Measurements from ENCODE around the gene PEX26.
"Not testable (repeated sequence)": the region's sequence is repeated elsewhere in the genome, so short reads cannot be mapped to it uniquely, and the experiment has no call there.

The PEX26 gene

DNA sequence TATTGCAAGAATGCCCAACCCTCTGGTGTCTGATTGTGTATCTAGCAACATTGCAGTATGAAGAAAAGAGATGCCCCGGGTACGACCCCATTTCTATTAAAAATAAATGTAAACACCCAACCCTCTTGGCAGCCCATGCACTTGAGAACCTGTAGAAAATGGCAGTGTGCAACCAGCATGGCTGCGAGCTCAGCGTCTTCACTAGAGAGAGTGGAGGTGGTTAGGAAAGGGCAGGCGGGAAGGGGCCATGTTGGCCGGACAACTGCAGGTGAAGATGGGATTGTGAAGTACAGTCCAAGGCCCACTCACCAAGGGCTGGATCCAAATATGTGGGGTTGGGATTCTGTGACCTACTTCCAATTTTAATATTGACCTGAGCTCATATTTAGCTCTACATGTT is 15.9 kb downstream of the PEX26 start:
- no peak for DNase-seq (ENCODE audit: extremely low read depth in 1 of 2, low read depth in 1 of 2)

GRCh38 chr22:18095101-18095805 is 17.5 kb downstream of the PEX26 start:
- no peak for DNase-seq (ENCODE audit: extremely low read depth in 1 of 2, low read depth in 1 of 2)

- DNase-seq (ENCODE audit: extremely low read depth in 1 of 2, low read depth in 1 of 2) = no peak
Measured at GRCh38 chr22:18096823-18097222, 19.0 kb downstream of the PEX26 start.

GRCh38 chr22:18100781-18101180 is 23.0 kb downstream of the PEX26 start:
- no peak for DNase-seq (ENCODE audit: extremely low read depth in 1 of 2, low read depth in 1 of 2)

DNA sequence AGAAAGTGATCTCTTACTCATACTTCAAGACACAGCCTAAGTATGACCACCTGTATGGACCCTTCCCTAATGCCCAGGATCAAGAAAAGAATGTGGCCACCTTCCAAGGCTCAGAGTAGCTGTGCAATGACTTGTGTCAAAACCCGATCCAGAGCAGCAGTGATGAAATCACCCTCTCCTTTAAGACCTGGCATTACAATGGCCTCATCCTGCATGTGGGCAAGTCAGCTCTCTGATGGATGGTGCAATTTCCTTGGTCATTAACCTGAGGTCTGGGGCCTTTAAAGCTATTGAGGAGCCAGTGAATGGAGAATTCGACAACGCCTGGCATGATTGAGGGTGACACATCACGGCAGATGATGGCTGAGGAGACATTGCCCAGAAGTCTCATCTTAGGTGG is 23.7 kb downstream of the PEX26 start:
- DNase-seq (ENCODE audit: extremely low read depth in 1 of 2, low read depth in 1 of 2) = no peak

GRCh38 chr22:18103527-18104269 is 25.9 kb downstream of the PEX26 start:
- no peak for DNase-seq (ENCODE audit: extremely low read depth in 1 of 2, low read depth in 1 of 2)

- DNase-seq (ENCODE audit: extremely low read depth in 1 of 2, low read depth in 1 of 2) = no peak
Measured at GRCh38 chr22:18104566-18104965, 26.8 kb downstream of the PEX26 start.

DNA sequence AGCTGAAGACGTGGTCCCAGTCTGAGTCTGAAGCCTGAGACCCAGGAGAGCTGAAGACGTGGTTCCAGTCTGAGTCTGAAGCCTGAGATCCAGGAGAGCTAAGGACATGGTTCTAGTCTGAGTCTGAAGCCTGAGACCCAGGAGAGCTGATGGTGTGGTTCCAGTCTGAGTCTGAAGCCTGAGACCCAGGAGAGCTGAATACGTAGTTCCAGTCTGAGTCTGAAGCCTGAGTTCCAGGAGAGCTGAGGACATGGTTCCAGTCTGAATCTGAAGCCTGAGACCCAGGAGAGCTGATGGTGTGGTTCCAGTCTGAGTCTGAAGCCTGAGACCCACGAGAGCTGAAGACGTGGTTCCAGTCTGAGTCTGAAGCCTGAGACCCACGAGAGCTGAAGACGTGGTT is 28.2 kb downstream of the PEX26 start:
- not testable (repeated sequence) for DNase-seq (ENCODE audit: extremely low read depth in 1 of 2, low read depth in 1 of 2)

DNA sequence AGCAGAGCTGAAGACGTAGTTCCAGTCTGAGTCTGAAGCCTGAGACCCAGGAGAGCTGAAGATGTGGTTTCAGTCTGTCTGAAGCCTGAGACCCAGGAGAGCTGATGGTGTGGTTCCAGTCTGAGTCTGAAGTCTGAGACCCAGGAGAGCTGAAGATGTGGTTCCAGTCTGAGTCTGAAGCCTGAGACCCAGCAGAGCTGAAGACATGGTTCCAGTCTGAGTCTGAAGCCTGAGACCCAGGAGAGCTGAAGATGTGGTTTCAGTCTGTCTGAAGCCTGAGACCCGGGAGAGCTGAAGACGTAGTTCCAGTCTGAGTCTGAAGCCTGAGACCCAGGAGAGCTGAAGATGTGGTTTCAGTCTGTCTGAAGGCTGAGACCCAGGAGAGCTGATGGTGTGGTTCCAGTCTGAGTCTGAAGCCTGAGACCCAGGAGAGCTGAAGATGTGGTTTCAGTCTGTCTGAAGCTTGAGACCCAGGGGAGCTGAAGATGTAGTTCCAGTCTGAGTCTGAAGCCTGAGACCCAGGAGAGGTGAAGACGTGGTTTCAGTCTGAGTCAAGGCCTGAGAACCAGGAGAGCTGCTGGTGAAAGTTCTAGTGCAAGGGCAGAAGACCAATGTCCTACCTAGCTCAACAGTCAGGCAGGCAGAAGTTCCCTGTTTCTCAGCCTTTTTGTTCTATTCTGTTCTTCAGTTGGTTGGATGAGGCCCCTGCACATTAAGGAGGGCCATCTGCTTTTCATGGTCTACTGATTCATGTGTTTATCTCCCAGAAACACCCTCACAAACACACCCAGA is 29.0 kb downstream of the PEX26 start:
- not testable (repeated sequence) for DNase-seq (ENCODE audit: extremely low read depth in 1 of 2, low read depth in 1 of 2)

GRCh38 chr22:18108187-18108586 is 30.4 kb downstream of the PEX26 start:
- DNase-seq (ENCODE audit: extremely low read depth in 1 of 2, low read depth in 1 of 2) = no peak

DNA sequence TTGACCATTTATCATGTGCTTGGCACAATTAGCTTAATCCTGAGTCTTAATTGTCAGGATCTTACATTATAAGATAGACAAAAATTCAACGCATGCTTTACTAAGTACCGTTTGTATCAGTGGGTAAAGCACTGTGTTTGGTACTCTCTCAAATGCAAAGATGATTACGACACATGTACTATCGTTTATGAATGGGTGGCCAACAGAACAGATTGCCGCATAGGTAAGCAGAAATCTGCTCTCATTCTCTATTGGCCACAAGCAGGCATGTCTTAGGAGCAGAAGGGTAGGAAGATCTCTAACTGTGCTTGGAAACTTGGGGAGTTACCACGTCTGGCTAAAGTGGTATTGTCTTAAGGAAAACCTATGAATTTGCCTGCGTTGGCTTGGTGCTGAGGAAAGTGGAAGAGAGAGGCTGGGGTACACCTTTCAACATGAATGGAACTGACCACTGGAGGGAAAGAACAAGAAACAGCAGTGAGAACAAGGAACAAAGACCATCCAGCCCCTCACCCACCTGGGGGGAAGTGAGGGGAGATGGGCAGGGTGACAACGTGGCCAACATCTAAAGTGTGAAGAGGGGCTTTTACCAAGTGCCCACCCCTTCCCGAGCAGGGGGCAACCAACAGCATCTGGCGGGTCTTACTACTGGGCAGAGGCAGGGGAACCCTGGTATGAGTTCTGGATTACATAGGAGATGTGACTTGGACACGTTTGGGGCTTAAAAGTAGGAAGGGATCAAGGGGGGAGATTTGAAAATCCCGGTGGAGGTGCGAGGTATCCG is 31.8 kb downstream of the PEX26 start:
- no peak for DNase-seq (ENCODE audit: extremely low read depth in 1 of 2, low read depth in 1 of 2)

- no peak for DNase-seq (ENCODE audit: extremely low read depth in 1 of 2, low read depth in 1 of 2)
Measured at GRCh38 chr22:18110194-18110953, 32.6 kb downstream of the PEX26 start, which contains the start of gene TUBA8. TUBA8 (plus strand) TSS chr22:18110809; CDS start chr22:18110866, 57 bp downstream.

GRCh38 chr22:18110954-18111758 is 33.4 kb downstream of the PEX26 start:
- DNase-seq (ENCODE audit: extremely low read depth in 1 of 2, low read depth in 1 of 2) = no peak

DNA sequence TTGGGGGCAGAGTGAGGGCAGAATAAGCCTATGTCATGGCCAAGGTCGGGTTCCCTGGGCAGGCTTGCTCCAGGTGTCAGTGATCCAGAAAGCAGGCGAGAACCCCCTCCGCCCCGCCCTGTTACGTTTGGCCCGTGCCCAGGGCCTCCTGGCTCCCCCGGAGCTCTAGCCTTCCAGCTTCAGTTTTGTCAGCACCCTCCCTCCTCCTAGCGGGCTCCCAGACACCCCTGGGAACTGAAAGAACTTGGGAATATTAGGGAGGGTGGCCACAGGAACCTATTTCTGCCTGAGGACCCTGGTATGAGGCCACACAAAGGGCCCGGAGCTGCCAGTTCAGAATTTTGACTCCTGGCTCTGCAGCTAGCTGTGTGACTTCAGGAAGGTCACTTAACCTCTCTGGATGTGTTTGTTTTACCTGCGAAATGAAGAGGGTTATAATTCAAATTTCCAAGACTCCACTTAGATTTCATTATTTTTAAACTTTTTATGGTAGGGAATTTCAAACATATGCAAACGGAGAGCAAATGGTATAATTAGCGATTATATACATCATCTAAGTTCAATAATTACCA is 34.1 kb downstream of the PEX26 start:
- no peak for DNase-seq (ENCODE audit: extremely low read depth in 1 of 2, low read depth in 1 of 2)

DNA sequence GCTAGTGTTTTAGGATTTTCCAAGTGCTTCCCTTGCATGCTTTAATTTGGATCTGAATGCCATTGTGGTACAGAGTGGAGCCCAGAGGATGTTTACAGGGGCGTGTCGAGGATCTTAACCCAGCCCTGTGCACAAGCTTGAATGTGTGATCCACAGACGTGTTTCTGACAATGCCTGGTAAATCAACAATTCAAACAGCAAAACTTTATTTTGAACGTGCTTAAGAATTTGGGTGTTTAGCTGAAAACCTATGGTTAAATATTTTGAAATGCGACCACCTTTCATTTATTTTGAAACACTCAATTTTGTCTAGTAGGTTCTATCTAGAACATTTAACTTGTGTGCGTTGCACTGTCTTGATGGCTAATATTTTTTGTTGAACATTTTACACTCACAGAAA is 34.6 kb downstream of the PEX26 start:
- DNase-seq (ENCODE audit: extremely low read depth in 1 of 2, low read depth in 1 of 2) = no peak

- DNase-seq (ENCODE audit: extremely low read depth in 1 of 2, low read depth in 1 of 2) = no peak
Measured at GRCh38 chr22:18113680-18114394, 36.0 kb downstream of the PEX26 start.

- DNase-seq (ENCODE audit: extremely low read depth in 1 of 2, low read depth in 1 of 2) = no peak
Measured at GRCh38 chr22:18114495-18114894, 36.7 kb downstream of the PEX26 start.

DNA sequence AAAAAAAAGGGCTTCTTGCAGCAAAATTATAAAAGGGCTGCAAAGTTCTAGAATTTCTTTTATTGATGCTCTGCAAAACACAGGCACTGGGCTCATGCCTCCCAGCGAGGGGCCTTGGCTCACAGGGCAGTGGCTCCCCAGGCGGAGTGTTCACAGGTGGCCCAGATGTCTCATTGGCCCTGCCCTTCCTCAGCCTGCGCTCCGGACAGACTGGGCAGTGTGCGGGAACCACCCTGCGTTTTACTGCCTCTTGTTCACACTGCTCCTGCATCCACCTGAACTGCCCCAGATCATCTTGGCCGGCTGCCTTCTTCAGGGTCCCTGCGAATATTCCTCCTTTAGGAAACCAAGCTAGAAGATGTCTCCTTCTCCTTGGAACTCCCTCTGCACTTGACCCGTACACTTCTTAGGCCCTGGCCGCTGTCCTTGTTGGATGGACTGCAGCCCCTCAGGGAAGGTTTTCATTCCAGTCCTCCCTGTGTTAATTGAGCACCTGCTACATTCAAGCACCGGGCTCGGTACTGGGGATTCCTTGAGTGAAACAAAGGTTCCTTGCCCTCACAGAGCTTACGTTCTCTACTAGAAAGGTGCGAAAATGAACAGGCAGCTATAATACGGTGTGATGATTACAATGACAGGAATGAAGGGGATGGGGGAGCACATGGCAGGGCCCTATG is 37.3 kb downstream of the PEX26 start:
- DNase-seq (ENCODE audit: extremely low read depth in 1 of 2, low read depth in 1 of 2) = no peak
